B cell (primary cell): ENCODE data around the gene C20orf141.

Experiments used
- EZH2 ChIP-seq: IDR thresholded peaks from 2 replicates; pipeline ENCODE4 v1.6.1; 2012; ENCODE audit warnings: borderline replicate concordance, low read depth, mild to moderate bottlenecking, moderate library complexity, low read length; ENCODE audit not compliant: insufficient read depth, poor library complexity, severe bottlenecking
- TF ChIP-seq, protein P1 (sequence below): fragments of 200-600 bp; IDR thresholded peaks from one replicate; pipeline ENCODE4 v1.8.0; 2022; ENCODE audit warnings: antibody characterized with exemption, mild to moderate bottlenecking

GRCh38 chr20:2817891-2818595, 3.3 kb downstream of the C20orf141 start:
- TF ChIP-seq, protein P1, sequence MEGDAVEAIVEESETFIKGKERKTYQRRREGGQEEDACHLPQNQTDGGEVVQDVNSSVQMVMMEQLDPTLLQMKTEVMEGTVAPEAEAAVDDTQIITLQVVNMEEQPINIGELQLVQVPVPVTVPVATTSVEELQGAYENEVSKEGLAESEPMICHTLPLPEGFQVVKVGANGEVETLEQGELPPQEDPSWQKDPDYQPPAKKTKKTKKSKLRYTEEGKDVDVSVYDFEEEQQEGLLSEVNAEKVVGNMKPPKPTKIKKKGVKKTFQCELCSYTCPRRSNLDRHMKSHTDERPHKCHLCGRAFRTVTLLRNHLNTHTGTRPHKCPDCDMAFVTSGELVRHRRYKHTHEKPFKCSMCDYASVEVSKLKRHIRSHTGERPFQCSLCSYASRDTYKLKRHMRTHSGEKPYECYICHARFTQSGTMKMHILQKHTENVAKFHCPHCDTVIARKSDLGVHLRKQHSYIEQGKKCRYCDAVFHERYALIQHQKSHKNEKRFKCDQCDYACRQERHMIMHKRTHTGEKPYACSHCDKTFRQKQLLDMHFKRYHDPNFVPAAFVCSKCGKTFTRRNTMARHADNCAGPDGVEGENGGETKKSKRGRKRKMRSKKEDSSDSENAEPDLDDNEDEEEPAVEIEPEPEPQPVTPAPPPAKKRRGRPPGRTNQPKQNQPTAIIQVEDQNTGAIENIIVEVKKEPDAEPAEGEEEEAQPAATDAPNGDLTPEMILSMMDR: no peak
- no peak for TF ChIP-seq EZH2
